ENCODE measurements around the gene CPTP. TPM values are rescaled to one million over a fixed set of nuclear protein-coding genes. Genes with fewer than 3 reads are reported as not detected.

CPTP gene
- total and polyA plus RNA-seq, 2 of the 13 experiments (the other 11 are each of a cell fraction or from before 2014, with no cell fraction given): 5.5 to 9.3 TPM

- Histone ChIP-seq H4K20me1 (ENCODE audit: insufficient read depth, low read length) (peaks cover 29% of the 10 kb centered on the region; the same call in 1 of the 2 replicates), H3K27ac (ENCODE audit: extremely low read length, insufficient read depth, low read length) (no peak overlapping the region), H3K36me3 (replicated peaks in 1 of 2; ENCODE audit: control insufficient read depth in 1 of 2, insufficient read depth in 2 of 2, low read length in 2 of 2) (peaks cover 9 to 20% of the 10 kb centered on the region in 2 experiments), H3K27me3 (ENCODE audit: control insufficient read depth in 1 of 2, insufficient read depth in 2 of 2, low read length in 2 of 2) (no peaks in the 10 kb centered on the region), H3K4me3 (replicated peaks in 1 of 3; ENCODE audit: insufficient read depth in 1 of 3, low read depth in 2 of 3, low read length in 3 of 3) (no peak overlapping the region), H3K4me2 (ENCODE audit: low read depth, low read length) (peak overlapping the region; percentile 57; the same call in 1 of the 2 replicates), H3K9me3 (ENCODE audit: low read length) (no peaks in the 10 kb centered on the region), H3K79me2 (ENCODE audit: insufficient read depth, low read length) (peaks cover 48% of the 10 kb centered on the region), H3K9ac (ENCODE audit: insufficient read depth, low read depth, low read length) (0 out of 2 replicates have a peak overlapping the region, but pooled peaks have one; percentile 39), H3K4me1 (ENCODE audit: insufficient read depth, low read length) (peaks cover 42% of the 10 kb centered on the region), H2AFZ (ENCODE audit: low read length) (no peak overlapping the region)
- WGBS (ENCODE audit: low lambda C conversion rate): 60% methylated on average over 1 of the region's 24 CpGs
- no TSS peak for BruUV-seq (replicated peaks)
- intact Hi-C loops (cut with micrococcal nuclease; ENCODE audit: unreplicated experiment): loop anchor here (2.0 kb wide), 1 partner anchor 19 kb away; the partner anchor contains the start of genes CPTP and INTS11
- no peak for DNase-seq (ENCODE audit: low spot score)
- TF ChIP-seq HIC2 (CRISPR knock-in tag; IDR thresholded peaks at IDR 0.05; ENCODE audit: low read depth) (peak; percentile 27; the same call in 1 of the 2 replicates), ZMYM4 (CRISPR knock-in tag; IDR thresholded peaks at IDR 0.05) (0 out of 2 replicates have a peak, but pooled peaks have one; percentile 12), AGO2 (optimal IDR thresholded peaks at IDR 0.05; ENCODE audit: low read depth, low read length) (peak; percentile 74), ARID4A (CRISPR knock-in tag; IDR thresholded peaks at IDR 0.05; ENCODE audit: borderline replicate concordance) (0 out of 2 replicates have a peak, but pooled peaks have one; percentile 3), ZNF382 (CRISPR knock-in tag; IDR thresholded peaks at IDR 0.05; ENCODE audit: borderline replicate concordance) (no peak), TRIM24 (CRISPR knock-in tag; IDR thresholded peaks at IDR 0.05) (no peak), HNF4A (CRISPR knock-in tag; IDR thresholded peaks at IDR 0.05) (peak; percentile 13; the same call in 1 of the 2 replicates), ZBTB39 (CRISPR knock-in tag; IDR thresholded peaks at IDR 0.05) (0 out of 2 replicates have a peak, but pooled peaks have one; percentile 35), RBFOX2 (IDR thresholded peaks at IDR 0.05; ENCODE audit: low read depth, low read length) (0 out of 2 replicates have a peak, but pooled peaks have one; percentile 40)
- ChIA-PET CTCF (ENCODE audit: low intra/inter-chr PET ratio, low total read pairs) (interaction anchor here (2.5 kb wide), 1 partner anchor 28 kb away, joined by 11 read pairs; no protein-coding TSS in a partner anchor), POLR2A (interaction anchor here (1.0 kb wide), 2 partner anchors 12 to 31 kb away, joined by 3 to 7 read pairs; partner anchors contain the start of gene AURKAIP1)
- in situ Hi-C loops (cut with HindIII; ENCODE audit: extremely low pct_ligation_motif_present, low pct_unique_long_range_greater_than_20kb): no loop called here
- ATAC-seq: no peak
- no peak for FAIRE-seq
Measured at GRCh38 chr1:1343811-1344421, 19.3 kb downstream of the CPTP start.
